ENCODE results near the gene PRKAG1.
A peak's percentile ranks its signal among the peaks of the same experiment; 100 is the strongest.

Gene PRKAG1

DNA sequence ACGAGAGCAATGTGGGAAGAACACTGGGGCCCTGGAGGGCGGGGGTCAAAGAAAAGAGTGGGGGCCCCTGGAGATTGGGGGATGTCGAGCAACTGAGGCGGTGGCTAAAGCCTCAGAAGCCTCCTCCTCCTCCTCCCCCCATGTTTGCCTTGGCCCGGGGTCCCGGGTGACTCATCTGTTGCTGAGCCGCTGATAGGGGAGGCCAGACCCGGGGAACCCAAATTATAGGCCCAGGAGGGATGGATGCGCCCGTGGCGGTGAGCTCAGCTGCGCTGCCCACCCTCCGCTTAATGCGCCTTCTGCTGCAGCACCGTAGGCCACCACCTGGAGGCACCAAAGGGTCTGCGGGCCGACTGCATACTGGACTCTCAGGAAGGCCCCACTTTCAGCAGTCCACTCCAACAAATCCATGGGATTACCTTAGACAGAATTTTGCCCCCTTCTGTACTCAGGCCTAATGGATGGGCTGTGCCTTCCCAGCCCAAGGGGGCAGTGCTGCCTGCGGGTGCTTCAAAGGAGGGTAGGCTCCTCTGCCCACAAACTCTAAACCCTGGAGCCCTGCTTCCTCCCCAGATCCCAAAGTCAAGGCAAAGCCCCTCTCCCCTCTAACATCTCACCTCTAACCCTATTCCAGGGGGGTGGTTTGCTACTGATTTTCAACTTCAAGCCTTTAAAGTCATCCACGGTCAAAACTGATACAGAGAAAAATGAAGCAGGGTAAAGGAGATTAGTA is 44.5 kb downstream of the PRKAG1 start:
- no peak overlapping the region for H3K27ac ChIP-seq (ENCODE audit: low read length)
- H3K79me2 ChIP-seq (ENCODE audit: low read length) = no peaks in the 10 kb centered on the region
- TF ChIP-seq EZH2 (optimal IDR thresholded peaks at IDR 0.05; ENCODE audit: low read depth, low read length) = no peak
- TF ChIP-seq, protein P1, sequence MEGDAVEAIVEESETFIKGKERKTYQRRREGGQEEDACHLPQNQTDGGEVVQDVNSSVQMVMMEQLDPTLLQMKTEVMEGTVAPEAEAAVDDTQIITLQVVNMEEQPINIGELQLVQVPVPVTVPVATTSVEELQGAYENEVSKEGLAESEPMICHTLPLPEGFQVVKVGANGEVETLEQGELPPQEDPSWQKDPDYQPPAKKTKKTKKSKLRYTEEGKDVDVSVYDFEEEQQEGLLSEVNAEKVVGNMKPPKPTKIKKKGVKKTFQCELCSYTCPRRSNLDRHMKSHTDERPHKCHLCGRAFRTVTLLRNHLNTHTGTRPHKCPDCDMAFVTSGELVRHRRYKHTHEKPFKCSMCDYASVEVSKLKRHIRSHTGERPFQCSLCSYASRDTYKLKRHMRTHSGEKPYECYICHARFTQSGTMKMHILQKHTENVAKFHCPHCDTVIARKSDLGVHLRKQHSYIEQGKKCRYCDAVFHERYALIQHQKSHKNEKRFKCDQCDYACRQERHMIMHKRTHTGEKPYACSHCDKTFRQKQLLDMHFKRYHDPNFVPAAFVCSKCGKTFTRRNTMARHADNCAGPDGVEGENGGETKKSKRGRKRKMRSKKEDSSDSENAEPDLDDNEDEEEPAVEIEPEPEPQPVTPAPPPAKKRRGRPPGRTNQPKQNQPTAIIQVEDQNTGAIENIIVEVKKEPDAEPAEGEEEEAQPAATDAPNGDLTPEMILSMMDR (IDR thresholded peaks at IDR 0.05; ENCODE audit: low read length) = peak; percentile 53
- no peak overlapping the region for H3K4me3 ChIP-seq (ENCODE audit: low read length)
- peaks cover 19% of the 10 kb centered on the region for H3K4me1 ChIP-seq (ENCODE audit: low read length)
- H3F3A ChIP-seq (ENCODE audit: insufficient read depth, low read length) = no peaks in the 10 kb centered on the region
- peaks cover 87% of the 10 kb centered on the region for H3K27me3 ChIP-seq (replicated peaks; ENCODE audit: insufficient read depth, low read length)
- H3K9me2 ChIP-seq (replicated peaks; ENCODE audit: insufficient read depth, low read length) = no peaks in the 10 kb centered on the region
- no peaks in the 10 kb centered on the region for H3K9me3 ChIP-seq (replicated peaks; ENCODE audit: insufficient read depth, low read length)
- no peak overlapping the region for H2AFZ ChIP-seq (ENCODE audit: low read length)
- DNase-seq = no peak
- H3K9ac ChIP-seq (ENCODE audit: low read length) = no peak overlapping the region
- H4K20me1 ChIP-seq (ENCODE audit: insufficient read depth, low read length) = no peaks in the 10 kb centered on the region
- H3K4me2 ChIP-seq (ENCODE audit: low read depth, low read length) = no peak overlapping the region
- H3K36me3 ChIP-seq (replicated peaks; ENCODE audit: insufficient read depth, low read length) = no peaks in the 10 kb centered on the region

DNA sequence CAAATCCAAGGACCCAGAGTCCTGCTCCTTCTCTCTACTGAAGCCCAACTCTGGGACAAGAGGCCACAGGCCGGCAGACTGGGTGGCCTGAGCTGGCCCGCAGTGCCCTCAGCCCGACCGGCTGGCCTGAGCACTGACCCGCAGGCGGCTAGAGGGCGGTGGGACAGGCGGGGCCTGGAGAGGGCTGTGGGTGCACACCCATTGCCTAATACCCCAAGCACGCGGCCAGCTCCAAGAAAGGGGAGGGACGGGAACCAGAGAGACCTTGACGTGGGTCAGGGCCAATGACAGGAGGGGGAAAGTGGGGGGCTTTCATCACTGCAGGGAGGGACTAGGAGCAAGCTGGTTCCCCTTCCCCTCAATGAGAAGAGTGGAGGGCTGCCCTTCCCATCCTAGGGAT is 45.0 kb downstream of the PRKAG1 start:
- DNase-seq = no peak
- H3K79me2 ChIP-seq (ENCODE audit: low read length) = no peaks in the 10 kb centered on the region
- no peak overlapping the region for H2AFZ ChIP-seq (ENCODE audit: low read length)
- no peaks in the 10 kb centered on the region for H3K36me3 ChIP-seq (replicated peaks; ENCODE audit: insufficient read depth, low read length)
- no peaks in the 10 kb centered on the region for H3K9me3 ChIP-seq (replicated peaks; ENCODE audit: insufficient read depth, low read length)
- no peak overlapping the region for H3K4me3 ChIP-seq (ENCODE audit: low read length)
- no peaks in the 10 kb centered on the region for H3K9me2 ChIP-seq (replicated peaks; ENCODE audit: insufficient read depth, low read length)
- H3K9ac ChIP-seq (ENCODE audit: low read length) = no peak overlapping the region
- H3K4me1 ChIP-seq (ENCODE audit: low read length) = peaks cover 16% of the 10 kb centered on the region
- no peaks in the 10 kb centered on the region for H4K20me1 ChIP-seq (ENCODE audit: insufficient read depth, low read length)
- no peak overlapping the region for H3K27ac ChIP-seq (ENCODE audit: low read length)
- no peak overlapping the region for H3K4me2 ChIP-seq (ENCODE audit: low read depth, low read length)
- no peaks in the 10 kb centered on the region for H3F3A ChIP-seq (ENCODE audit: insufficient read depth, low read length)
- TF ChIP-seq EZH2 (optimal IDR thresholded peaks at IDR 0.05; ENCODE audit: low read depth, low read length) = no peak
- TF ChIP-seq, protein P1 (IDR thresholded peaks at IDR 0.05; ENCODE audit: low read length) = no peak
- TF ChIP-seq EZH2phosphoT487 (IDR thresholded peaks at IDR 0.05; ENCODE audit: low read length) = no peak
- H3K27me3 ChIP-seq (replicated peaks; ENCODE audit: insufficient read depth, low read length) = peaks cover 81% of the 10 kb centered on the region

DNA sequence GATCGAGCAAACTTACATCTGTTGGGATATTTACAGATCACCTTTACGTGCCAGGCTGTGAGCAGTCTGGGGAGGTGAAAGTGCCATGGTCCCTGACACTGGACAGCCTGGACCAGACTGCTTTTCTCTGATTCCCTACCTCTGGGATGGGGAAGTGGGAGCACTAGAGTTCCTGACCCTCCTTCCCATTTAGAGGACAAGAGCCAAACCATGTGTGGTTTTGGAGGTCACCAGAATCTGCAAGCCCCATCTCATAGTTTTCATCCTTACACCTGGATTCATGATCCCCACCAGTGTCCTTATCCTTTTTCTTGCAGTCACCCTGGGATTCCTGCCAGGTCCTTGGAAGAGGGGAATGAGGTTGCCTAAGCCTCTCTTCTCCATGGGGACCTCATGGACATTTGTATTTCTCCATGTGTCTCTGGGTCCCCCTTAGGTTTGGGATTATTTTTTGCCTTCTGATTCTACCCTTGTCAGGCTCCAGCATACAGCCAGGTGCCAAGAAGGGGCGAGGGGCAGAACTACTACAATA is 45.6 kb downstream of the PRKAG1 start:
- TF ChIP-seq, protein P1 (IDR thresholded peaks at IDR 0.05; ENCODE audit: low read length) = no peak
- TF ChIP-seq EZH2phosphoT487 (IDR thresholded peaks at IDR 0.05; ENCODE audit: low read length) = no peak
- TF ChIP-seq EZH2 (optimal IDR thresholded peaks at IDR 0.05; ENCODE audit: low read depth, low read length) = no peak
- H3K4me1 ChIP-seq (ENCODE audit: low read length) = peaks cover 12% of the 10 kb centered on the region

More for the DNA sequence above, 45.6 kb downstream of the PRKAG1 start:
- Histone ChIP-seq H3K9me2 (replicated peaks; ENCODE audit: insufficient read depth, low read length) (no peaks in the 10 kb centered on the region), H3K9me3 (replicated peaks; ENCODE audit: insufficient read depth, low read length) (no peaks in the 10 kb centered on the region), H3K9ac (ENCODE audit: low read length) (no peak overlapping the region), H3K27ac (ENCODE audit: low read length) (no peak overlapping the region), H3K36me3 (replicated peaks; ENCODE audit: insufficient read depth, low read length) (no peaks in the 10 kb centered on the region), H3K4me3 (ENCODE audit: low read length) (no peak overlapping the region), H3K79me2 (ENCODE audit: low read length) (no peaks in the 10 kb centered on the region), H4K20me1 (ENCODE audit: insufficient read depth, low read length) (no peaks in the 10 kb centered on the region), H3K4me2 (ENCODE audit: low read depth, low read length) (no peak overlapping the region), H3K27me3 (replicated peaks; ENCODE audit: insufficient read depth, low read length) (peaks cover 76% of the 10 kb centered on the region), H3F3A (ENCODE audit: insufficient read depth, low read length) (no peaks in the 10 kb centered on the region), H2AFZ (ENCODE audit: low read length) (no peak overlapping the region)
- DNase-seq = no peak
